HG02884 (cell line): ENCODE results near the gene ATP6V1G3.
"Not testable (repeated sequence)": the region's sequence is repeated elsewhere in the genome, so short reads cannot be mapped to it uniquely, and the experiment has no call there.

ENCODE experiments used
- ATAC-seq: cut with Tn5 transposase; IDR thresholded peaks from one replicate; pipeline ENCODE4 v1.9.1; 2021; ENCODE audit warnings: mild to moderate bottlenecking, moderate library complexity; ENCODE audit not compliant: unreplicated experiment

The ATP6V1G3 gene

DNA sequence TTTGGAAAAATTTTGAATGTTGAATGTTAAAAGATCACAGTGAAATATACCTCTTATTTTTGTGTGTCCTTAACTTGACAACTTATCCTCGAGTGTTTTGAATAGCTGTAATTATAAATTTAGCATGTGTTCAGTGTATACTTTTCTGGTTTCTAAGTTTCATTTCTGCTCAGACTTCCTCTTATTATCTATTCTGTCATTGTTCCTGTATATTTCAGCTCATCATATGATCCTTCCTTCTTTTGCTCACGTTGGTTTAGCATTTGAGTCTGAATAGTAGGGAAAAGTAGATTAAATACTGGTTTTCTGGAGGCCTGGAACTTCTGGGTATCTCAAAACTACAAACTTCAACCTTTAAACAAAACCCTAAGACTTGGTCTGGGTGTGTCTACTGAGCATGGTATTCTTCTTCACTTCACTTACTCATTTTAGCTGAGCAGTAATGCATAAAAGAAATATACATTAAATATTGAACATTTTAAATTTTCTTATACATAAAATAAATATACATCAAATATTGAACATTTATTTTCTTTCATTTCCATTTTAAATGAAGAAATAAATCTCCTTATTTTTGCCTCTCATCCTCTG is 3.3 kb upstream of the ATP6V1G3 start:
- peak; percentile 89 for ATAC-seq

DNA sequence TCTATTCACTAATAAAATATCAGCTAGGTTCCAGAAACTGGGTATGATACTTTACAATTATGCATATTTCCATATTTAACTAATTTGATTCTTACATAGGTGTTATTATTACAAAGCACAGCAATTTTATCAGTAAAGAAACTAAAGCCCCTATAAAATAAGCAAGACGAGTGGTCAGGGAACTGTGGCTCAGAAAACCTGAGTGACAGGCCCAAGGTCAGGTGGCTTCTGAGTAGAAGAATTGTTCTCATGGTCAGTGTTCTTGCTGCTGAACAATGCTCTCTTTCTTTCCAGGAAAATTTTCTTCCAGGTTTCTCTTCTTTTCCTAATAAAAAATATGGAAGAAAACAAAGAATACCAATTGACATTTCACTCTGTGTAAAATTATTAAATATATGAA is 2.2 kb upstream of the ATP6V1G3 start:
- no peak for ATAC-seq

DNA sequence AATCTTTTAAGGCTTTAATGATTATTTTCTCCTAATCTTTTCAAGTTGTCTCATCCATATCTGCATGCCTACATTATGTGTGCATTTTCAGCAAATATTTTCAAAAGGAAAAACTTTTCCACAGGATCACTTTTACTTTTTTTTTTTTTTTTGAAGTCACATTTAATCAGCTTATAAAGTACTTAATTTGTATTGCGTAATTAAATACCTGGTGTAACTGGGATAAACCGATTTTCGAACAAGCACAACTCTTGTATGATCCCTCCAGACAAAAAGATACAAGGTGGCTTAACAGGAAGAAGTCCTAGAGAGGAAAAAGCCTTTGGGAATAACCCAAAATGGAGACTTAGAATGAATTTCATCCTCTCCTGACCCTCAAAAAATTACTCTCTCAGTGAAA is 1.3 kb upstream of the ATP6V1G3 start:
- no peak for ATAC-seq

DNA sequence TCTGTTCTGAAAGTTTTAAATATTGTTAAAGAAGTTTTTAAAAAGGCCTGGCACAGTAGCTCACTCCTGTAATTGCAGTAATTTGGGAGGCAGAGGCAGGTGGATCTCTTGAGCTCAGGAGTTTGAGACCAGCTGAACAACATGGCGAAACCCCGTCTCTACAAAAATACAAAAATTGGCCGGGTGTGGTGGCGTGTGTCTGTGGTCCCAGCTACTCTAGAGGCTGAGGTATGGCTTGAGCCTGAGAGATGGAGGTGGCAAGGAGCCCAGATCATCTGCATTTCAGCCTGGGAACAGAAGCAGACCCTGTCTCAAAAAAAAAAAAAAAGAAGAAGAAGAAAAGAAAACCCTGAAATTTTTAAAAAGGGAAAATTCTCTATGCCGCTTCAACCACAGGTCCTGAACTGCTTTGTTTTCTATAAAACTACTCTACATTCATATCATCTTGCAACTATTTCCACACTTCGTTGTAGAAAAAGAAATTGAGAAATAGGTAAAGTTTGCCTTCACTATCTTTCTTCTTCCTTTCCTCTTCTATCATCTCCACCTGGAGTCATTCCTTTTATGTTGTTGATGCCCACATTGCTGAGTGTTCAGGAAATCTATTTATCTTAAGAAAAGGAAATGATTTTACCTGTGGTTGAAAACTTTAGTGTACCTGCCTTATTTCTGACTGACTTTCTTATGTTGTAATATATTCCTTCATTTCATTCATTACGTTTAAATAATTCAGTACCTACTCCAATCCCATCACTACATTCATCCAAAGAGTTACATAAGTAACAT is 1.7 kb downstream of the ATP6V1G3 start:
- no peak for ATAC-seq

DNA sequence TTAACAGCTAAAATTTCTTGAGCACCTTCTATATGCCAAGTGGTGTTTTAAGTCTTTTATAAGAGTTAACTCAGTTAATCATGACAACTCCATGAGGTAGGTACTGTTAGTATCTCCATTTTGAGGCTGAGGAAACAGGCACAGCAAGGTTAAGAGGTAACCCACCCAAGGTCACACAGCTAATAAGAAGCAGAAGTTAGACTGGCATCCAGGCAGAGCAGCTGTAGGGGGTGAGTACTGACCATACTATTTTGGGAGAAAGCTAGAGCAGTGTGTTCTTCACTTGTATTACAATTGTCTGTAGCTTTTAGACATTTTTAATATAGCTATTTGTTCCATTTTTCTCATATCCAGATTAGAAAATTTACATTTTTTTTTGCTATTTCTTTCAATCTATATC is 4.8 kb downstream of the ATP6V1G3 start:
- no peak for ATAC-seq

DNA sequence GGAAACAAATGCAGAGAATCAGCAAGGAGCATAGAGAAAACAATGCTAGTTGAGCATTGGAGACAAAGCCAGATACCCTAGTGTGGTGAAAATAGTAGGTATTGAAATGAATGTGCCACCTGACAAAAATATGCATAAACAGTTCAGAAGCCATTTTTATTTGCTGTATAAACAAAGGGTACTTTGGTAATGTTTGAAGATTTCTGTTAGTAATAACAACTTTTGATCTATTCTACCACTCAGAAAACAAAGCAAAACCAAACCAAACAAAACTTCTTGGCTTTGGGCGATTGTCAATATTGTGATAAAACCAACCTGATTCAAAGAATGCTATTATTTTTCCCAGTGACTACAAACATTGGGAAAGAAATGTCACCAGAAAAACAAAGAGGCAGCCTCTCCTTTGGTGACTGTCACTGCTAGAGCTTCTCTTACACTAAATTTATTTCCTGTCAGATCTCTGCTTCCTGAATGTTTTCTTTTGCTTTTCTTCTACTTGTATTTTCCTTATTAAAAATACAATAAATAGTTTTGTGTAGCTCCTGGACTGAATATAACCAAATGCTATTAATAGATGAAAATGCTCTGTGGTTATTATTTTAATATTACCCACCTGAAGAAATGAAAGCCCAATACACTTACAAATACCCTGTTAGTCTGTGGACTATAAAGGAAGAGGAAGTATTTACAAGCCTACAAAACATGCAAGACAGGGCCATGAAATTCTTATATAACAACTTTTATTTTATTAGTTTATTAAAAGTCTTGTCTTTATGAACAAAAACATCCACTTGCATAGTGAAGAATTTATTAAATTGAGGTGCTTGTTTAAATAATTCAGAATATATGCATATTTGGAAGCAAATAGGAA is 5.7 kb downstream of the ATP6V1G3 start:
- no peak for ATAC-seq

DNA sequence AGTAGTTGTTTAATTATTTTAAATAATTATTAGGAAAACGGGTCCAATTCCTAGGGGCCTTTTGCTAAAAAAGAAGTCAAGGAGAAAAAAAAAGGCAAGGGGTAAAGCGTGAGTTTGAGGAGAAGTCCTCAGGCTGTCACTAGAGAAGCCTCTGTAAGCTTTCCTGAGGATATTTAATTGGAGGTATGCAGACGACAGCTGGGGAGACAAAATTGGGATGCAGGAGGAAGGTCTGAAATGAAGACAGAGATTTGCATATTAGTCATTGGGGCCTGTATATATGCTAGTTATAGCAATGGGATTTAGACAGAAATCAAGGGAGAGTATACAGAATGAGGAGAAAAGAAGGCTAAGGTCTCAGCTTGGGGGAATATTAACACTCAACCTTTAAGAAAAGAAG is 8.6 kb downstream of the ATP6V1G3 start:
- ATAC-seq: no peak

DNA sequence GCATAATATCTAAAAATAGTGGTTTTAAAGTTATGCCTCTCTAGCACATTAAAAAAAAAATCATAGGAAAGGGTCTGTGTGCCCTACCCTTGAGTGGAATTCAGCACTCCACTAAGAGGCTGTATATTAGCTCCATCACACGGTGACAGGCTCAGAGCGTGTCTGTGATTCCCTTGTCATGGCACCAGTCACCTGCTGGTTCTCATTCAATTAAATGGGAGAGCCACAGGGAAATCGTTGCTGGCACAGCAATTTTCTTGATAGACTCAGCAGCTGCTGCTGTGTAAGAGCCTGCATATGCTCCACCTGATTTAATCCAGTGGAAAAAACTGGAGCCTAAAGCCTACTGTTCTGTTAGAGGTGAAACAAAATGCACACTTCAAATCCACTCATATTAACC is 9.5 kb downstream of the ATP6V1G3 start:
- no peak for ATAC-seq

DNA sequence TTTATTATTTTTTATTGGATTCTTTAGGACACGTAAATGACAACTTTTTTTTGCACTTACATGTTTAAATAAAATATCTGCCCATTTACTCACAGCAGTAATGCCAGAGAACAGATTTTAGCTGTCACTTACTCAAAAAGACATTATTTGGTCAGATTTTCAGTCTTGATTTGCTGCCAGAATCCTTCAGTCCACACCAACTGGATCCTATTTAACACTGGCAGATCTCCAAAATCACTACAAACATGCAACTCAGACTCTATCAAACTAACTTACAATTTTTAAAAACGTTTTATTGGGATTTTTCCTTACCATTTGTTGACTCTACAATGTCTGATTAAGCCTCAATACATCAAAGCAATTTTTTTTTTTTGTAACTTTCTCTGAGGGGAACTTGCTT is 11.1 kb downstream of the ATP6V1G3 start:
- ATAC-seq: no peak

DNA sequence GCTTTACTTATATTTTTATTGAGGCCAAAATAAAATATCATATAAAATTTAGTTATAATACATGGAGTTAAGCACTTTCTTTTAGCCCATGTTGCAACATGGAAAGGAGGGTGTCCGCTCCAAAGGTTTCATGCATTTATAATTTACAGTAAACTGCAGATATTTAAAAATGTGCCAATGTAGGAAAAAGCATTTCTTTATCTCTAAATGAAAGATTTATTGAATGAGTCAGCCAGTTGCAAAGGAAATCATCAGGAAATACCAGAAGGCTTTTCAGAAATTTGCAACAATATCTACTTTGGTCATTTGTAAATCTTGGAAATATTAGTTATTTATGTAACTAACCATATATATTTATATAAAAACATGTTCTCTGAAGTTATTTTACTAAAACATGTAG is 12.1 kb downstream of the ATP6V1G3 start:
- no peak for ATAC-seq

DNA sequence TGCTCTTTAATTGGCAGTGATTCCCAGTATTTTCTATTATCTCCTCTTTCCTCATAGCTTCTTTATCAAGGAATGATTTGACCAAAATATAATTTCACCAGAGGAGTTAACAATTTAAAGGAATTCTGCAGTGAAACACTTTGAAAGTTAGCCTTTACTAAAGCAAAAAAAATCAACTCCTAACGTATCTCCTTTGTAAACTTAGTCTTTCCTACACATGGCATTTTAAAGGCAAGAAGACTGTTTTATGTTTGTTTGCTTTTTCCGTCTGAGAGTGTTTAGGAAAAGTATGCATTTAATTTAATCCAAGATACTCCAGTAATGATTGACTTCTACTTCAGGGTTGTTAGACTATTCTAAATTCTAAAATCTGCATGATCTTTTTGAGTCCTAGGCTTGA is 15.9 kb downstream of the ATP6V1G3 start:
- ATAC-seq: no peak

DNA sequence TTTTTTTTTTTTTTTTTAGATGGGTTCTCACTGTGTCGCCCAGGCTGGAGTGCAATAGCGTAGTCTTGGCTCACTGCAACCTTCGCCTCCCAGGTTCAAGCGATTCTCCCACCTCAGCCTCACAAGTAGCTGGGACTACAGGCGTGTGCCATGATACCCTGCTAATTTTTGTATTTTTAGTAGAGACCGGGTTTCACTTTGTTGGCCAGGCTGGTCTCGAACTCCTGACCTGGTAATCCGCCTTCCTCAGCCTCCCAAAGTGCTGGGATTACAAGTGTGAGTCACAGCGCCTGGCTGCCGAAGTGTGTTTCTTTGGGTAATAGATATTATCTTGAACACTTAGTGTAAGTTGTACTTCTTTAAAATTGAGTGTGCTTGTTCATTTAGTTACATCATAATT is 16.4 kb downstream of the ATP6V1G3 start:
- not testable (repeated sequence) for ATAC-seq

DNA sequence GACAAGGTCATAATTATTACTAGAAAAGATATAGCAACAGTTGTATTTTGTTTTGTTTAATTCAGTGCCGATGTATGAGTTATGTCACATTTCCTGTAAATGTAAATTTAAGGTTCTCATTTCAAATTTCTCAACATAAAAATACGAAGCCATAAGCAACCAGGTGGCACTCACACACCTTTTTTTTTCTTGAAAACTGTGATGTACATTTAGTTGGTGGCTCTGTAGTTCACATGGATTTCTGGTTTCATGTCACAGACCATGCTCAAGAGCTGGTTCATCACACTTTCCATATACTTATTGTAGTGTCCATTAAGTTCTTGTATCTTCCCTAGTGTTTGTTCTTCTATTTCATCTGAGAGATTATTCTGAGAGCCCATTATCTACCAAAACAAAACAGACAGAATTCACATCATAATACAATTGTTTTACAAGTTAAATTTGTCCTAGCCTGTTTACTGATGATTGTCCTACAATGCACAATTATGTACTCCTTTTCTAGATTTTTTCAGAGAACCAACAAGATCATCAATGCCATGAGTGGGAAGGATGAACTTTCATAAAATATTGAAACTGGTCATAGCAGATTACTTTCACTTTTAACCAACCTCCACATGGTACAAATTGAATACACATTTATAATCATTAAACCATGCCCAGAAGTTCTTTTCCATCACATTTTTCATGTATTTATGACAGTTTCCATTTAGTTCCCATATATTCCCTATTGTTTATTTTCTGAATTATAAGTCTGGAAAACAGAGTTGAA is 17.1 kb downstream of the ATP6V1G3 start:
- ATAC-seq: no peak

DNA sequence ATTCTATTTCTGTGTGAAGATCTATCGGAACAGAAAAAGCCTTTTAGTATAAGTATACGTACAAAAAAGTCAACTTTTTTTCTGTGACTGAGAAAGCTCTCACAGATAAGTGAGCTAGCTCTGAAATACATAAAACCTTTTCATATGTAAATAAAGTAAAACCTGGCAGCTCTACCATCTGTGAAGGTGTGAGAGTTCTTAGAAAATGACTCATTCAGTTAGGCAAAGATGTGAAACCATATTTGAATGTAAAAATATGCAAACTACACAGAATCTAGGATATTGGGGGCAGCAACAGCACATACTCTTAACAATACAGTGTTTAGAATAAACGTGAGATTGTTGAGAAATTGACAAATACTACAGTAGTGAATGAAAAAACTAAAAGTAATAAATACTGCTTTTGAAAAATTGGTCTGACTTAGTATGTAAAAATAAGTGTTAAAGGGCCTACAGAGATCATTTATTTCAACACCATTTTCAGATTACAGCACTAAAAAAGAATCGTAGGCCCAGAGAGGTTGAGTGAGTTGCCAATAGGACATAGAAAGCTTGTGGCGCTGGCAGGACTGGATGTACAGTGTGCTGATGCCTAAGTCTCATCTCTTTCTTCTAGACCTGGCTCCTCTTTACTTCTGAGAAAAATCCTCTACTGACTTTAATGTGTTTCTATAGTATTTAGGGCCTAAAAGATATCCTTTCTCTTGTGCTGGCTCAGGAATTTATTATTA is 19.8 kb downstream of the ATP6V1G3 start:
- peak; percentile 87 for ATAC-seq

DNA sequence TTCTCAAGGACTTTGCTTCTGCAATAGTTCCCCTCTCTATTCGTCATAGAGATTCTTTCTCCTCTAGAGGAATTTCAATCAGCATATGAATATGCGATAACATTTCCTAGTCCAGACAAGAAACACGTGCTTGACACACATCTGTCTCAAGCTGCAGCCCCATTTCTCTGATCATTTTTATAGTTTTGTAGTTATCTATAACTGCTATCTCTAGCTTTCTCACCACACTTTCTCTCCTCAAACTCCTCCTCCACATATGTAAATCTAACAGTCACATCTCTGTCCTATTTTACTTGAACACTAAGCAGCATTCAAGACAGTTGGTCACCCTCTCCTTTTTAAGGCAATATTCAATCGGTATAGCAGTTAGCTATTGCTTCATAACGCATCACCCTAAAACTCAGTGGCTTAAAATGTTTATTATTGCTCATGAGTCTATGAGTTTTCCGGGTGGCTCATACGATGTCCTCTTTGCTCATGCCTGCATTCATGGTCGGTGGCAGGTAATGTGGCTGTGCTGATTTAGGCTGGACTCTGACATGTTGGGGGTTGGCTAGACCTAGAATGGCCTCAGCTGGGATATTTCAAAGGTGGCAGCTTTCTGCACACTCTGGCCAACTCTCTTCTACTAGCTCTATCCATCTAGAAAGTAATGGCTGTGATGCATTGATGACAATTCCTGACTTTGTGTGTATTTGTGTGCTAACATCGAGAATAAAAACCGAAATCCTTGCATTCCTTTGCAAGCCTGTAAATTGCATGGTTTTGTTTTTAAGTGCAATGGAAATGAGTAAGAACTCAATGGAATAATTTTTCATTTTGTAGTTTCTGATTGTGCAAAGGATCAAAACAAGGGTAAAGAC is 20.6 kb downstream of the ATP6V1G3 start:
- ATAC-seq: peak; percentile 4

DNA sequence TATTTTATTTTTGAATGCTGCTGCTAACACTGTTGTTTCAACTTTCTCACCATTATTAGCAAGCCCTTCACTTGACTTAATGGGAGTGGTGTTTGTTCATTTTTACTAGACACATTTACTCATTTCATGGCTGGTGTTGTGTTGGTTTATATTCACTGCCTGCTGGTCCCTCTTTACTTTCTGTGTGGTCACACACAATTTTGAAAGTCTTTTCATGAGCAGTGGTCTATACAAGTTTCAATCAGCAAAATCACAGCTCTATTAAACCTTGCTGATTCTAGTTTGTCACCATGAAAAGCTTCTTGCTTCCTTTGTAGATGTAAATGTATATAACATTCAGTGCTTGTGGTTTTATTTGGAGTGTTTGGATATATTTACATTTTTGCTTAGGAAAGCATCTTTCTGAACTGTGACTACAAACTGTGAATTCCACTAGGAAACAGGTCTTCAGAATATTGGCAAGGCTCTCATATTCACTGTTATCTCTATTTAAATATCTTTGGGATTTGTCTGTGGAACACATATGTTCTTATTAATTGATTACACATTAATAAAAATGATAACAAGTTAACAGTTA is 22.8 kb downstream of the ATP6V1G3 start:
- ATAC-seq: no peak

DNA sequence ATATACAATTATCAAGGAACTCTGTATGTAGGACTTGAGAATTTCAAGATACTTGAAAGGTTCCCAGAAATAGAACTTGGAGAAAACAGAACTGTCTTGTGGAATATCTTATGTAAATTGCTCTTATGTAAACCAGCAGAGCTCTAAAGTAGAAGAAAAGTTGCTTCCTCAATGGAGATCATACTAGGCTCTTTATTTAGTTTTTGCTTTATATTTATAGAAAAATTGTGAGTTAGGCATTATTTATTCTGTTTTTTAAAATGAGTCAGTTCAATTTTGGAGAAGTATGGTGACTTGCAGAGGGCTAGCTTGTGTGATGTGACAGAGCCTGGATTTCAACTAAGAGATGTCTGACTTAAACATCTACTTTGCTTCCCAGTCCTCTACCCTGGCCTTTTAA is 40.4 kb downstream of the ATP6V1G3 start:
- no peak for ATAC-seq

DNA sequence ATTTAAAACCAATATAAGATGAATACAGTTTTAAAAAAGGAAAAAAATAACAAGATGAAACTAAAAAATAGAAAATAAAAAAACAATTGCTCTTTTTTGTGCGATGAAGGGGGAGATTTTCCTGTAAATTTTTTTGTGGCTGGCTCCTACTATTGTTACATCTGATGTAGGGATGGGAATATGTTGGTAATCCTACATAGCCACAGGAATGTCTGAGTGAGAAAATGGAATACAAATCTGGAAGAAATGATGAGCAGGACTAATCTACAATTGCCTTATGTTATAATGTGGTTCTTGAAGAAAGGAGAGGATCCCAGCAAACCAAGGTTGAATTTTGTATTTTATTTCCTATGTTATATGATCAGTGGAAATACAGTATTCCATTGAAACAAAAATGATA is 40.9 kb downstream of the ATP6V1G3 start:
- ATAC-seq: no peak

DNA sequence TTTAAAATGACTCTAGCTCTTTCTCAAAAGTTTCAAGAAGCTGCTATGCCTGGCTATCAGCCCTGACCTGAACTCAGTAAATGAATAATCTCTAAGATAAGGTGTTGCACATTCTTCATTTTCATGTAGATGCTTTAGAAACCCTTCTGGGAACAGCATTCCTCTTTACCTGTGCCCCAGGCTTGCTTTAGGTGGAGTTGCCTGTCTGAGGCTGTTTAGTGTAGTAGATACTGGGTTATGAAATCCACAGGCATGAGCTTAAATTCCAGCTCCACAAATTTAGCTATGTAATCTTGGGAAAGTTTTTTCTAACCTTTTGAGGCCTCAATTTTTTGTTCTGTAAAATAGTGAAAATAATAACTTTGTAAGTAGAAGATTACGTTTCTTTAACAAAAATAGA is 41.6 kb downstream of the ATP6V1G3 start:
- no peak for ATAC-seq
